ENCODE data around the gene ACSF3.
A peak's percentile ranks its signal among the peaks of the same experiment; 100 is the strongest.

ACSF3 gene

DNA sequence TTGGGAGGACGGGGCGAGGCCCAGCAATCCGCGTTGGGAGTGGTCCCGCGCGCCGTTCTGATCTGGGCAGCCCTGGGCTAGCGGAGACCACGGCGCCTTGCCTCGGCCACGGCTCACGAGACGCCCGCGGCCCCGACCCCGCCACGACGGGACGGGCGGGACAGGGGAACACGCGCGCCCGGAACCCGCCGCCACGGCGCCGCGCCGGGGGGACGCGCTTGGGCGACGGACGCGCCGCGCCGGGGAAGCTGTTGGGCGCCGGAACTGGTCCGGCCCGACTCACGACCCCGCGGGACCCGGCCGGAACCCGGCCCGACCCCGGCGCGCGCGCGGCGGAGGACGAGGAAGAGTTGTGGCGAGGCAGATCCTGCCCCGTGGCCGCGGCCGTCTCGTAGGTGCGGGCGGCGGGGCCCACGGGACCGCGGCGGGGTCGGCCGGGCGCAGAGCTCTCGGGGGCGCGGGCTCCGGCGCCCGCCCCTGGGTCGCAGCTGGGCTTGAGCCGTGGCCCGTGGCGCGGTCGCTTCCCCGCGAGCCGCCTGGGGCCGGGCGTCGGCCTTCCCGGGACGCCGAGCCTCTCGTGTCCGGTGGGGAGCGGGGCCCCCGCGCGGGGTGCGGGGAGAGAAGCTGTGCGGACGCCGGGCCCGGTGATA lies at the start of gene ACSF3:
Gene ACSF3 (plus strand): TSS at position 251 of the 650 bp plus-strand sequence. CDS start 6,830 bp downstream, outside the sequence.
- DNase-seq (ENCODE audit: low spot score): peak; percentile 46

DNA sequence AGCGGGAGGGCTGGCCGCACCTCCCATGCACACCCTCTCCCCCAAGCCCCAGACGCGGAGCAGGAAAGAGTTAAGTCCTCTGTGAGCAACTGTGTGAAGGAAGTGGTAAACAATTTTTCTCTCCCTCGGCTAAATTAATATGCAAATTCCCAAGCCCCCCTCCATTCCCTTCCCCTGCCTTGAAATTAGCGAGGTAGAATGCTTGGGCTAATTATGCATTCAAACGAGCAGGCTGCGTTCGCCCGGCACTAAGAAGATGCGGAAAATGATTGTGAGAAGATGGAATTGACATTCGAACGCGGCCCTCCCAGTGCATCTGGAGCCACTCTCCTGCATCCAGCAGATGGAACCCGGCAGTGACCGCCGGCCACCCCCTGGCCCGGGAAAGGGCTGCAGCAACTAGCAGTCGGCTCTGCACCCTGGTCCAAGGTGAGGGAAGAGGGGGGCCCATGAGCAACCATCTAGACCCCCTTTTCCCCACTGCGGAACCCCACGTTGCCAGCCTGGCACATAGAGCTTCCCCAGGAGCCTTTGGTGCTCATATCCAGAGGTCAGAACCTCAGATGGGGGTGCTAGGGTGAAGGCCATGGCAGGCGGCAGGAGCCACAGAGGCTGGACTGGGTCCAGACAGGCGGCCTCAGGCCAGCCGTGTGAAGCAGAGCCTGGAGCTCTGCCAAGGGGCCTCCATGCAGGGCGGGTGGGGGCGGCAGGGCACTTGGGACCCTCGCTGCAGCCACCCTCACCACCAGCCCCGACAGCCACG lies 49.1 kb upstream of the ACSF3 start:
- no peak for DNase-seq (ENCODE audit: low spot score)

DNA sequence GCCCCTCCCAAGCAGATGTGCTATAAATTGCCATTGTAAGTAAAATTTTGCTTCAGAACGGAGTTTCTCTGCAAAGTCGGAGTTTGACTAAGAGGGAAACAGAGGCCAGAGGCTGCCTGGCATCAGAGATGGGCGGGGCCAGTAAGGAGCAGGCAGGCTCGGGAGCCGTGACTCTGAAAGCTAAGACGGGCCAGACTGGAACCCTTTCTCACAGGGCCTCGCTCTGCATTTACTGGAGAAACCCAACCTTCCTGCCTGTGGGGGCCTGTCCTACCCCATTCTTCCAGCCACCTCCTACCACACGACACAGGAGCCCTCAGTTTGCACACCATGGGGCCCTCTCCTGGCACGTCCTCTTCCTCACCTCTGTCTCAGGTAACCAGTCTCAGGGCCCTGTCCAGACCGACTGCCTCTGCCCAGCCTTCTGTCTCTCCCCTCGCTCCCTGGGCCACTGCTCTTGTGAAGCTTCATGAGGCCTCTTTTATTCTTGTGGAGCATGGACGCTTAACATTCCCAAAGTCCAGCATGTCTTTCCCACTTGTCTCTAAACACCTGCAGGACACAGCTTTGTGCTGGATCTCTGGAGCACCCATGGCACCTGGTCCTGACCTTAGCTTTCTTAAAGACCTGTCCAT lies 48.4 kb upstream of the ACSF3 start:
- no peak for DNase-seq (ENCODE audit: low spot score)

- no peak for DNase-seq (ENCODE audit: low spot score)
Measured at GRCh38 chr16:89045881-89046280, 47.8 kb upstream of the ACSF3 start.

- DNase-seq (ENCODE audit: low spot score): no peak
Measured at GRCh38 chr16:89046491-89046890, 47.2 kb upstream of the ACSF3 start.

DNA sequence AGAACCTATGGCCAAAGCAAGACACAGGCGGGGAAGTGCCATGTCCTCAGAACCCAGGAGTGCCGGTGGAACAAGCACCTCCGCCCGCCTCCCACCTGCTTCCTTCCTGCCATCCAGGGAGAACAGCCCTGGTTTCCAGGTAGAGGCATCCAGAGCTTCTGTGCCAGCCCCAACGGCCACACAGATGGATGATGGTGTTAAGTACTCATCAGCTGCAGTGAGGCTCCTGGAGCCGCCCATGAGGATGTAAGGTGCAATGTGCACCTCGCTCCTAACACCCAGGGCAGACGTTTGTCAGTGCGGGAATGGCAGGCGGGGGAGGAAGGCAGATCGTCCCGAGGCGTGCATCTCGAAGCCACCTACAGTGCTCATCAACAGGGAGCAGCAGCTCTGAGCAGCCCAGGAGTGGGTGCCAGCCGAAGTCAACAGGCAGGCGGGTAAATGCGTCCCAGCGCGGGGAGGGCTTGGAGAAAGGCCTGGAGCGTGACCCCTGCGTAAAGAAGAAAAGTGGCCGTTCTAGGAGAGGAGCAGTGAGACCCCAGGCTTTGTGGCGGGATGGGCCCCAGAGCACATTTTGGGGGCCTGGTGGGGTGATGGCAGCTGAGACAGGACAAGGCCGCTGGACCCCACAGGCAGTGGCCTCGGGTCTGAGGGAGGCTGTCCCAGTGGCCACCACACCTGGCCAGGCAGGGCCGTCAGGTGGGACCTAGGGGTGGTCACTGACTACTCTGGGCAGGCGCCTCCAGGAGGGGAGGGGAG lies 46.1 kb upstream of the ACSF3 start:
- no peak for DNase-seq (ENCODE audit: low spot score)

- DNase-seq (ENCODE audit: low spot score): no peak
Measured at GRCh38 chr16:89048090-89048725, 45.4 kb upstream of the ACSF3 start.

DNA sequence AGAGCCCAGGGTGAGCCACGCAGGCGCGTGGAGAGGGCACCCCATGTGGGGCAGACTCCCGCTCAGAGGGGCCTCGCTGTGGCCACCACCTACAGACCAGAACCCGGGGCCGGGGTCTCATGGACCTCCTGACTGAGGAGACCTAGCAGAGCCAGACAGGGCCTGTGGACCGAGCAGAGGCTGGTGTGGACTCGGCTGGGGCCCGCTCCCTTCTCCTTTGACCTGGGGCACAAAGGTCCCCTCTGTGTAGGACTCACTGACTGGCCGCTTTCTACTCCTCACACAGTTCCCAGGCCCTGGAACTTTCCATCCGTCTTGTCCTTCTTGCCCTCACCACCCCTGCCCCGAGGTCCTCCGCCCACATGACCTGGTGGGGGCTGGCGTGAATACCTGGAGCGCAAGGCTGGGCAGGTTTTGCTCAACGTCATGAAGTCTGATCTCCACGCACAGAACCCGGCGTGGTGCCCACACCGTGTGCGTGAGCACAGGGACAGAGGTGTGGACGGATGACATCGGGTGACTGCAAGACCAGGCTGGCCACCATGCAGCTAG lies 44.7 kb upstream of the ACSF3 start:
- DNase-seq (ENCODE audit: low spot score): no peak

DNA sequence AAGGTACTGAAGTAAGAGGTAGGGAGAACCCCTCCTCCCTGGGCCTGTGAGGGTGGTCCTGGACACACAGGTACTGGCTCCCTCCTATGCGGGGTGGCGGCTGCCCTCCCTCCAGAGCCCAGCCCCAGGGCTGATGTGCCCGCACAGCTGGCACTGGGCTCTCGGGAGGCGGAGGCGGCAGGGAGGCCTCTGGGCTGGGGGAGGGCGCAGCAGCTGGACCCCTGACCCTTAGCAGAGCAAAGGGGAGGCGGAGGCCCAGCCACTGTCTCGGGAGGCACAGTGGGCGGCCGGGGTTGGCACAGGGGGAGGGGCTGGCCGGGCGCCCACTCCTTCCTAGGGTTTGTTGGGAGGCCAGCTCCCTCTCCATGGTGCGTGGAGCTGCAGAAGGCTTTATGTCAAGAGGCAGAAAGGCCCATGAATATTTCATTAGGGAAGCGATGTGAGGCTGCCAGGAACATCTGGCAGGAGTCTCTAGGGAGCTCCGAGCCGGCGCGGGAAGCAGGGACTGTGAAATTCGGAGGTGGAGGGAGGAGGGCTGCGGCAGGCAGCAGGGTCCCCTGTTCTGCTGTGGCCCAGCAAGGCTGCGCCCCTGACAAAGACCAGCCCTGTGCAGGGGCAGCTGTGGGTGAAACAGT lies 44.1 kb upstream of the ACSF3 start:
- DNase-seq (ENCODE audit: low spot score): no peak

DNA sequence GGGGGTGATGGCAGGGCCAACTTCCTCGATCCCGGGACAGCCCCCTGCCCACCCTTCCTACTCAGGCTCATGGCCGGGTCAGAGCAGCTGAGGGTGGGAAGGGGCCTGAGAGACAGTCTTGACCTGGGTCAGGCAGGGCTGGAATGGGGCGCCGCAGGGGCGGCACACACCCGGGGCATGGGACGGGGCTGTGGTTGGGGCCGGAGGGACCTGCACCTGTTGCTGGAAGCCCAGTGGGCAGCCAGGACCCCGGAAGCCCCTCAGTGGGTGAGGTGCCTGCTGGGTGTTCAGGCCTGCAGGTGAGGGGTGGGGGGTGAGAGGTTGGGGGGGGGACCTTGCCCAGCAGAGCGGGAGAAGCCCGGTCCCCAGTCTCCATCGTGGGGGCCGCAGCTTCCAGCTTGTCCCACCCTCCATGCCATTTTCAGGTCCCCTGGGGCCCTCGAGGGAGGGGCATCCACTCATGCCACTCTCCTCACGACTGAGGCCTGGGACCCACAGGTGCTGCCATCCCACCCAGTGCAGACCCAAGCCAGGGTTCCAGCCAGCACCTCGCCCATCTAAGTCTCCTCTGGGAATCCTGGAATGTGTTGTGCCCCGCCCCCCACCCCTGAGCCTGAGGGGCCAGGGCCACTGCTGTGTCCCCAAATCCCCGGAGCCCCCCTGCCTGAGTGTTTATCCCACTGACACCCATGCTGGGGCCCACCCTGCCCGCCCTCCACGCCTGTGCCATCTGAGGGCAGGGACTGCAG lies 43.4 kb upstream of the ACSF3 start:
- DNase-seq (ENCODE audit: low spot score): no peak

DNA sequence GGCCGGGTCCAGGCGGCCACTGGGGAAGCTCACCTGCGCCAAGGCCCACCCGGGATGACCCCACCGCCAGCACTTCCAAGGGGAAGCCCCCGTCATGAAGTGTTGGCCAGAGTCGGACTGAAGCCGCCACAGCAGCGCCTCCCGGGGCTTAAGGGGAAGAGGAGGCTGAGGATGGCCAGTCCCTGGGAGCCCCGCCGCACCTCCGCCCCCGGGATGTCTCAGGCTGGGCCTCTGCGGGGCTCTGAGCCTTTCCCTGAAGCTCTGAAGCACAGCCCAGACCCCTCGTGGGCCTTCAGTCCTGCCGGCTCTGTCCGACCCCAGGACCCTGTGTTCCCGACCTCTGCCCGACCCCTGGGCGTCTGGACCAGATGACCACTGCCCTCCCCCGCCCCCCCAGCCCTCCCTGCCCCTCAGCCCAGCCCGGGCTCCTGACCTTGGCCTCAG lies 42.8 kb upstream of the ACSF3 start:
- no peak for DNase-seq (ENCODE audit: low spot score)

- DNase-seq (ENCODE audit: low spot score): no peak
Measured at GRCh38 chr16:89051521-89052166, 42.0 kb upstream of the ACSF3 start.

DNA sequence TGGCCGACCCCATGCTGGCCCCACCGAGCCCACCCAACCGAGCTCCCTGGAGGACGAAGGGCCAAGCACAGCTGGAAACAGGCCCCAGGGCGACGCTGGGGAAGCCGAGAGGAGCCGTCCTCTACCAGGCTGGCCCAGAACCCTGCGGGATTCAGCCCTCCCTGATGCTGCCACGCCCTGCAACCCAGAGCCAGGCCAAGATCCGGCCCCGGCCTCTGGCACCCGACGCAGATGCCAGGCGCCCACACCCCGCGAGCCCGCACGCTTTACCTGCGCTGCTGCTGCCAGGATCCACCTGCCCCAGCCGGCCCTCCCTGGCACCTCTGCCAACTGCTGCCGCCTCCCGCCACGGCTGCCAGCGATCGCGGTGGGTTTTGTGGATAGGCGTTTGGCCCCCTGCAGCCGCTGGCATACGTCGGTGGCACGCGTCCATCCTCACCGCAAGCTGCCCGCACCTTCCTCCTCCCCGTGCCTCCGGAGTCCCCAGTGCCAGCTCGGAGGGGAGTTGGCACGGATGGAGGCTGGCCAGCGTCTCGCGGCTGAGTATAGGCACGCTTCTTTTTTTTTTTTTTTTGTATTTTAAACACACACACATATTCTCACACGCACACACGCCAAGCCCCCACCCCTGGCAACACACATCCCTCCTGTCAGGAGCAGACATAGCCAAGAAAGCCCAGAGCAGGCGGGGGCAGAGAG lies 41.3 kb upstream of the ACSF3 start:
- DNase-seq (ENCODE audit: low spot score): no peak

- DNase-seq (ENCODE audit: low spot score): no peak
Measured at GRCh38 chr16:89052890-89053724, 40.5 kb upstream of the ACSF3 start.

DNA sequence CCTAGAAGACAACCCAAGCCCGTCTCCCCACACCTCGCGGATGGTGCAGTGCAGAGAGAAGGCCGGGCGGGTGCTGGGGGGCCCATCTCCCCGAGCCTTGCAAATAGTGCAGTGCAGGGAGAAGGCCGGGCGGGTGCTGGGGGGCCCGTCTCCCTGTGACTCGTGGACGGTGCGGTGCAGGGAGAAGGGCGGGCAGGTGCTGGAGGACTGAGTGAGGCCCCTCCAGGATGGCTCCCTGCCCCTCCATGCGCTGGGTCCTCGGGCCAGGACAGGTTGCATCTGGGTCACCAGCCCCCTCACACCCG lies 40.0 kb upstream of the ACSF3 start:
- no peak for DNase-seq (ENCODE audit: low spot score)

DNA sequence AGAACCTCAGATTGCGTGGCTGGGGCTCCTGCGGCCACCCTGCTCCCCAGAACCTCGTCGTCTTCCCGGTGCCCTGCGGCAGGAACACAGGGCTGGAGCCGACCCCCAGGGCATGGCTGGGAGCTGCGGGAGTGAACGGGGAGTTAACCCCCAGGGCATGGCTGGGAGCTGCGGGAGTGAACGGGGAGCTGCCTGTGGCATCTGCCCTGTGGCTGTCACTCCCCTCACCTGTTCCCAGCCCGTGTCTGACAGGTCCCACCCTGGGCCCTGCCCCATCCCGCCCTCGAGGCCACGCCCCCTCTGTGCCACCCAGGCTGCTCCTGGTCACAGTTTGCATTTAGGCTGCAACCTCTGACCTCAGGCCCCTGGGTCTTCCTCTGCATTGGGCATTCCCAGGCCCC lies 39.4 kb upstream of the ACSF3 start:
- DNase-seq (ENCODE audit: low spot score): no peak

- no peak for DNase-seq (ENCODE audit: low spot score)
Measured at GRCh38 chr16:89054714-89055113, 38.9 kb upstream of the ACSF3 start.

GRCh38 chr16:89055313-89055712 lies 38.3 kb upstream of the ACSF3 start:
- no peak for DNase-seq (ENCODE audit: low spot score)

Measured in hematopoietic multipotent progenitor cell treated with erythropoietin and hydrocortisone succinate and interleukin-3 and kit ligand, for 15 days (in vitro differentiated cells).